ENCODE measurements around the gene VPS35. TPM values are rescaled to one million over a fixed set of nuclear protein-coding genes. Genes with fewer than 3 reads are reported as not detected.

The VPS35 gene
- total and polyA plus RNA-seq, 2 of the 13 experiments (the other 11 are each of a cell fraction or from before 2014, with no cell fraction given), result 30.7 to 136 TPM

DNA sequence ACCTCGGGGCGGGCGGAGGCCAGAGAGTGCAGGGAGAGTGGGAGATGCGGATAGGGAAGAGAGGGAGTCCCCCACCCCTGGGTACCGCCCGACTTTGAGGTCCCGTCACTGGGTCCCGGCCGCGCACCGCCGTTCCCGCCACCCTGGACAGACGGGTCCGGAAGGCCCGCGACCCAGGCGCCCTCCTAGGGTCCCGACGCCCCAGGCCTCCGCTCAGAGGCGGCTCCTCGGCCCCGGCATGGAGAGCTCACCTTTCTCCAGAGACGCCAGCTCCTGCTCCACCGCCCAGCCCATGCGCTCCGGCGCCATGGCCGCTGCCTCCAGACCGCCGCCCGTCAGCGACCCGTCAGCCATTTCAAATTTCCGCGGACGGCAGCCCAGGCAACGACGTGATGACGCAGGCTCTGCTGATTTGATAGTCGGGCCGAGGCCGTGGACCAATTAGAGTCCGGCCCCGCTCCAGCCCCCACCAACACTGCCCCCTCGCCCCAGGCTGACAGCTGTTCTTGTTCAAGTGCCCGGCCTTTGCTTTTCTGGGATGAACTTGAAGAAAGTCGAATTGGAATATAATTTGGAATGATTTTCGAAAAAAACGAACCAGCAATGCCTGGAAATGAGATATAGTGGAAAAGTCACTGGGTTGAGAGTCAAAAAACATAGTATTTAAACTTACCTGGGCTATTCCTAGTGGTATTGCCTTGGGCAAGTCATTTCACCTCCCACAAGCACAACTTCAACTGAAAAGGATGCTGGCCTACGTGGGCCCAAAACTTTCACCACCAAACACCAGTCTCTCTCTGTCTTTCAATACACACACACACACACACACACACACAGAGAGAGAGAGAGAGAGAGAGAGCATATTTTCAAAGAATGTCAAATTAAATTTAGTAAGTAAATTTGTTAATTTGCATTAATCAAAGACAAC is 67.7 kb downstream of the VPS35 start, which contains the start of gene SHCBP1 (continued):
- TF ChIP-seq, protein P1, sequence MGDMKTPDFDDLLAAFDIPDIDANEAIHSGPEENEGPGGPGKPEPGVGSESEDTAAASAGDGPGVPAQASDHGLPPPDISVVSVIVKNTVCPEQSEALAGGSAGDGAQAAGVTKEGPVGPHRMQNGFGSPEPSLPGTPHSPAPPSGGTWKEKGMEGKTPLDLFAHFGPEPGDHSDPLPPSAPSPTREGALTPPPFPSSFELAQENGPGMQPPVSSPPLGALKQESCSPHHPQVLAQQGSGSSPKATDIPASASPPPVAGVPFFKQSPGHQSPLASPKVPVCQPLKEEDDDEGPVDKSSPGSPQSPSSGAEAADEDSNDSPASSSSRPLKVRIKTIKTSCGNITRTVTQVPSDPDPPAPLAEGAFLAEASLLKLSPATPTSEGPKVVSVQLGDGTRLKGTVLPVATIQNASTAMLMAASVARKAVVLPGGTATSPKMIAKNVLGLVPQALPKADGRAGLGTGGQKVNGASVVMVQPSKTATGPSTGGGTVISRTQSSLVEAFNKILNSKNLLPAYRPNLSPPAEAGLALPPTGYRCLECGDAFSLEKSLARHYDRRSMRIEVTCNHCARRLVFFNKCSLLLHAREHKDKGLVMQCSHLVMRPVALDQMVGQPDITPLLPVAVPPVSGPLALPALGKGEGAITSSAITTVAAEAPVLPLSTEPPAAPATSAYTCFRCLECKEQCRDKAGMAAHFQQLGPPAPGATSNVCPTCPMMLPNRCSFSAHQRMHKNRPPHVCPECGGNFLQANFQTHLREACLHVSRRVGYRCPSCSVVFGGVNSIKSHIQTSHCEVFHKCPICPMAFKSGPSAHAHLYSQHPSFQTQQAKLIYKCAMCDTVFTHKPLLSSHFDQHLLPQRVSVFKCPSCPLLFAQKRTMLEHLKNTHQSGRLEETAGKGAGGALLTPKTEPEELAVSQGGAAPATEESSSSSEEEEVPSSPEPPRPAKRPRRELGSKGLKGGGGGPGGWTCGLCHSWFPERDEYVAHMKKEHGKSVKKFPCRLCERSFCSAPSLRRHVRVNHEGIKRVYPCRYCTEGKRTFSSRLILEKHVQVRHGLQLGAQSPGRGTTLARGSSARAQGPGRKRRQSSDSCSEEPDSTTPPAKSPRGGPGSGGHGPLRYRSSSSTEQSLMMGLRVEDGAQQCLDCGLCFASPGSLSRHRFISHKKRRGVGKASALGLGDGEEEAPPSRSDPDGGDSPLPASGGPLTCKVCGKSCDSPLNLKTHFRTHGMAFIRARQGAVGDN (CRISPR knock-in tag; IDR thresholded peaks at IDR 0.05), result peak; percentile 84
- TF ChIP-seq ZNF713 (CRISPR knock-in tag; IDR thresholded peaks at IDR 0.05) (no peak), HIVEP1 (CRISPR knock-in tag; IDR thresholded peaks at IDR 0.05) (0 out of 2 replicates have a peak, but pooled peaks have one; percentile 28), FOXC1 (CRISPR knock-in tag; IDR thresholded peaks at IDR 0.05; ENCODE audit: borderline replicate concordance) (0 out of 2 replicates have a peak, but pooled peaks have one; percentile 73), ZNF746 (CRISPR knock-in tag; IDR thresholded peaks at IDR 0.05) (peak; percentile 58; the same call in 1 of the 2 replicates), ZNF652 (CRISPR knock-in tag; IDR thresholded peaks at IDR 0.05; ENCODE audit: borderline replicate concordance, low read depth) (no peak), ZNF766 (CRISPR knock-in tag; IDR thresholded peaks at IDR 0.05; ENCODE audit: borderline replicate concordance) (peak; percentile 83; the same call in 1 of the 2 replicates), ELF1 (CRISPR knock-in tag; IDR thresholded peaks at IDR 0.05) (peak; percentile 54; the same call in 1 of the 2 replicates), TARDBP (CRISPR knock-in tag; IDR thresholded peaks at IDR 0.05) (peak; percentile 86), NCOA1 (CRISPR knock-in tag; IDR thresholded peaks at IDR 0.05) (peak; percentile 84), ZNF431 (CRISPR knock-in tag; IDR thresholded peaks at IDR 0.05; ENCODE audit: borderline replicate concordance, low read depth) (no peak; the same call in 1 of the 2 replicates), SETDB1 (CRISPR knock-in tag; IDR thresholded peaks at IDR 0.05; ENCODE audit: borderline replicate concordance) (no peak), ZNF143 (CRISPR knock-in tag; IDR thresholded peaks at IDR 0.05) (peak; percentile 56; the same call in 1 of the 2 replicates), NR2C2 (CRISPR knock-in tag; IDR thresholded peaks at IDR 0.05; ENCODE audit: borderline replicate concordance) (0 out of 2 replicates have a peak, but pooled peaks have one; percentile 28), SOX13 (IDR thresholded peaks at IDR 0.05) (no peak), SOX13 (CRISPR knock-in tag; conservative IDR thresholded peaks at IDR 0.05 in 1 of 2, IDR thresholded peaks at IDR 0.05 in 1 of 2) (peak in 1 of 2 experiments; percentile 17; a peak in 1 of 4 replicates), ARNT2 (CRISPR knock-in tag; IDR thresholded peaks at IDR 0.05; ENCODE audit: low read depth) (peak; percentile 91), ZMYM3 (CRISPR knock-in tag; IDR thresholded peaks at IDR 0.05) (no peak; the same call in none of the 2 replicates), ZFP90 (CRISPR knock-in tag; IDR thresholded peaks at IDR 0.05; ENCODE audit: borderline replicate concordance) (peak; percentile 90), ZNF629 (CRISPR knock-in tag; conservative IDR thresholded peaks at IDR 0.05) (0 out of 2 replicates have a peak, but pooled peaks have one; percentile 35), SALL1 (CRISPR knock-in tag; IDR thresholded peaks at IDR 0.05) (peak; percentile 81), GFI1 (CRISPR knock-in tag; IDR thresholded peaks at IDR 0.05; ENCODE audit: borderline replicate concordance) (no peak; the same call in 1 of the 2 replicates)
- TF ChIP-seq, protein P2, sequence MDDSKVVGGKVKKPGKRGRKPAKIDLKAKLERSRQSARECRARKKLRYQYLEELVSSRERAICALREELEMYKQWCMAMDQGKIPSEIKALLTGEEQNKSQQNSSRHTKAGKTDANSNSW (CRISPR knock-in tag; IDR thresholded peaks at IDR 0.05; ENCODE audit: borderline replicate concordance), result no peak
- TF ChIP-seq, protein P3, sequence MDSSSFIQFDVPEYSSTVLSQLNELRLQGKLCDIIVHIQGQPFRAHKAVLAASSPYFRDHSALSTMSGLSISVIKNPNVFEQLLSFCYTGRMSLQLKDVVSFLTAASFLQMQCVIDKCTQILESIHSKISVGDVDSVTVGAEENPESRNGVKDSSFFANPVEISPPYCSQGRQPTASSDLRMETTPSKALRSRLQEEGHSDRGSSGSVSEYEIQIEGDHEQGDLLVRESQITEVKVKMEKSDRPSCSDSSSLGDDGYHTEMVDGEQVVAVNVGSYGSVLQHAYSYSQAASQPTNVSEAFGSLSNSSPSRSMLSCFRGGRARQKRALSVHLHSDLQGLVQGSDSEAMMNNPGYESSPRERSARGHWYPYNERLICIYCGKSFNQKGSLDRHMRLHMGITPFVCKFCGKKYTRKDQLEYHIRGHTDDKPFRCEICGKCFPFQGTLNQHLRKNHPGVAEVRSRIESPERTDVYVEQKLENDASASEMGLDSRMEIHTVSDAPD (CRISPR knock-in tag; IDR thresholded peaks at IDR 0.05), result peak; percentile 75; the same call in 1 of the 2 replicates
